ENCODE data around the gene CDK5RAP3.

Gene CDK5RAP3

DNA sequence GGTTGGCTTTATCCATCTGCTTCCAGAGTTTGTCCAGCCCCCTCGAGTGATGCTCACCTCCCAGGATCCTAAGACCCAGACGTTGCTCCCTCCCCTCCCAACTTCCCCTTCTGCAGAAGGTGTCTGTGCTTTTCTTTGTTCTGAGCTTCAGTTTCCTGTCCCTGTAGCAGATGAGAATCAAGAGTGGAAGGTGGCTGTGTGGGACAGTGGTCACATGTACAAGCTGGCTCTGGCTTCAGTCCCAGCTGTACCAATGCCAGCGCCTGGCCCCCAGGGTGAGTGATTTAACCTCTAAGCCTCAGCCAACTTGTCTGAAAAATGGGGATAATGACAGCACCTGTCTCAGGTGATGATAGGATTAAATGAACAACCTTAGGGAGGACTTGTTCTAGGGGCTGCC is 21.0 kb upstream of the CDK5RAP3 start:
- no peak for DNase-seq

DNA sequence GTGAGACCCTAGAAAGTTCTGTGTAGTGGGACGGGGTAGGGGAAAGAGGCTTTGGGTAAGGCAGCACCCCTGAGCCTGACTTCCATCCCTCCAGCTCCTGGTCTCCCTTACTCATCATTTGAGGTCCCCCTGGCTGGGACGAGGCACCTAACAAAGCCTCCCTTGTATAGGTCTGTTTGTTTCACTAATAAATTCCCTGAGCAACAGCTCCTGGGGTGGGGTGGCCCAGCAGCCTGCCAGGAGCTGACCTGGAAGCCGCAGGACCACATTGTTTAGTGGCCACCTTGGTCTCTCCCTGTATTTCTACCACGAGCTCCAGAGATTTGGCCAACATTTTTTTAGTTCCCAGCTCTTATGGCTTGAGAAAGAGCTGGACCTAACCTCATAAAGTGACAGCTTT is 20.5 kb upstream of the CDK5RAP3 start:
- no peak for DNase-seq

DNA sequence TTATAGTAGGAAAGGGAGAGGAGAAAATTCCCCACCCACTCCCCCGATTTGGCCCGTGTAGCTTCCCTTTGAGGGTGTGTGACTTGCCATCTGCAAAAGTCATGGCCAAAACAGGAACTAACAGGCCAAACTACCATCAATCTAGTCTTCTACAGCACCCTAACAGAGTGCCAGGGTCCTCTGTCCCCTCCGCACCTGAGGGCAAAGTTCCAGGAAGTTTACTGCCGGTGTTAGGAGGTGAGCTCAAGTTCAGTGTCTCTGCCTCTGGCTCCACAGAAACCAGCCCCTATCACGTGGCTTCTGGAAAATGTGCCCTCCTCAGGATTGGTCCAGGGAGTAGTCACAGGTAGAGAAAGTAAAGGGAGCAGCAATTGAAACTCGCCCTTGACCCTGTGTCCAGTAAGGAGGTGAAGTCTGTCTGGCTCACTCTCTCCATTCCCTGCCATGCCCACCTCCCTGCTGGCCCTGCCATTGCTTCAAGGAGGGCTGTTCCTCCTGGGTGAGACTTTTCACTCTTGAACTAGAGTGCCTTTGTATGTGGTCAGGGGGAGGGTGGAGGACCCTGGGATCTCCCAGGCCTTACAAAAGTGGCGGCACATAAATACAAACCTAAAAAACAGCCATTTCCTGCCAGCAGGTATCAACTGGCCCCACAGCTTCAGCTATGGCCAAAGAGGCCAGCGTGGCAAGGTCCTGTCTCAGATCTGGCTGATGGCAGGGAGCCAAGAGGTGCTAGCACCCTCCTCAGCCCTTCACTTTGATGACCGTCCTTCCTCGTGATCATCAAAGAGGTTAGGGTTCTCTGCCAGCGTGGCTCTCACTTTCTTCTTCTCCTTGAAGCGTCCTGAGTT is 18.5 kb upstream of the CDK5RAP3 start:
- peak; percentile 84 to 88 (median 84) for DNase-seq

DNA sequence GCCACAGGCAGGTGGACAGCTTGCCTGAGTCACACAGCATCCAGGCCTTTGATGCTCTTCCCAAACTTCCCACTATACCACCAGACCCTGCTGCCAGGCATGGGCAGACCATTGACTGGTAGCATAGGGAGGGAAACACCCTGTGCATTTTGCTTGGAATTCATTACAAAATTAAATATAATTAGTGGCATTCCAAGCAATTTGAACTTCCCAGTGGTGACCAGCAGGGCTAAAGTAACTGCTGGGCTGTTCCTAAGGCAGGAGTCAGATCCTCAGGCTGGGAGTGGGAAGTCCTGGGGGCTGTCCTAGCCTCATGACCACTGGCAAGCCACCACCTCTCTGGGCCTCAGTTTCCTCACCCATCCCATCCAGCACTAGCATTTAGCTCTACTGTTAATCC is 17.0 kb upstream of the CDK5RAP3 start:
- no peak for DNase-seq

DNA sequence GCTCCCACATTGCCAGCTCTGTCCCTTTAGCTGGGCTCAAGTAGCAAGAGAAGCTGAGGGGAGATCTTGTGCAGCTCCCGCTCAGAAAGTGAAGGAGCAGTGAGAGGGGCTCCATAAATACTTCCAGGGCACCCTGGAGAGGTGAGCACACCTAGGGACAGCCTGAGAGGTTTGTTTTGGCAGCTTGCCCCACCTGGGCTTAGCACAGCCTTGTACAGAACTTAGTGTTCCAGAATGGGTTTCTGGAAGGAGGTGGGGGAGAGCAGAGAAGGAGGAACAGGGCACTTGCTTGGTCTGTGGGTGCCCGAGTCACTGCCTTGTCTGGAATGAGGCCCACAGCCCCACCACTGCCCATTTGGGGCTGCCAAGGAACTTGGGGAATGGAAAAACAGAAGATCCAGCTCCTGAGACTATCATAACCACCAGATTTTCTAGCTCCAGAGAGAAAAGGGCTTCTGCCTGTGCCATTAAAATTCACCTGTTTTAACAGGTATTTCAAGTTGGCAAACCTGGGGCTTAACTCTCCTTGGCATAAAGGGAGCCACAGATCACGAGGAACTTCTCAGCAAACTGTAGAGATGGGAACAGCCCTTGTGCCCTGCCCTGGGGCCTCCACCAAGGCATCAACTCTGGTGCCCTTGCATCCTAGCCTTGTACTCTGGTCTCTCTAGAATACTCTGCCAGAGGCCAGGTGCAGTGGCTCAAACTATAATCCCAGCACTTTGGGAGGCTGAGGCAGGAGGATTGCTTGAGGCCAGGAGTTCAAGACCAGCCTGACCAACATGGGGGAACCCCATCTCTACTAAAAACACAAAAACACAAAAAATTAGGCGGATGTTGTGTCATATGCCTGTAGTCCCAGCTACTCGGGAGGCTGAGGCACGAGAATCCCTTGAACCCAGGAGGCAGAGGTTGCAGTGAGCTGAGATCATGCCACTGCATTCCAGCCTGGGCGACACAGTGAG is 15.1 kb upstream of the CDK5RAP3 start:
- DNase-seq = no peak

DNA sequence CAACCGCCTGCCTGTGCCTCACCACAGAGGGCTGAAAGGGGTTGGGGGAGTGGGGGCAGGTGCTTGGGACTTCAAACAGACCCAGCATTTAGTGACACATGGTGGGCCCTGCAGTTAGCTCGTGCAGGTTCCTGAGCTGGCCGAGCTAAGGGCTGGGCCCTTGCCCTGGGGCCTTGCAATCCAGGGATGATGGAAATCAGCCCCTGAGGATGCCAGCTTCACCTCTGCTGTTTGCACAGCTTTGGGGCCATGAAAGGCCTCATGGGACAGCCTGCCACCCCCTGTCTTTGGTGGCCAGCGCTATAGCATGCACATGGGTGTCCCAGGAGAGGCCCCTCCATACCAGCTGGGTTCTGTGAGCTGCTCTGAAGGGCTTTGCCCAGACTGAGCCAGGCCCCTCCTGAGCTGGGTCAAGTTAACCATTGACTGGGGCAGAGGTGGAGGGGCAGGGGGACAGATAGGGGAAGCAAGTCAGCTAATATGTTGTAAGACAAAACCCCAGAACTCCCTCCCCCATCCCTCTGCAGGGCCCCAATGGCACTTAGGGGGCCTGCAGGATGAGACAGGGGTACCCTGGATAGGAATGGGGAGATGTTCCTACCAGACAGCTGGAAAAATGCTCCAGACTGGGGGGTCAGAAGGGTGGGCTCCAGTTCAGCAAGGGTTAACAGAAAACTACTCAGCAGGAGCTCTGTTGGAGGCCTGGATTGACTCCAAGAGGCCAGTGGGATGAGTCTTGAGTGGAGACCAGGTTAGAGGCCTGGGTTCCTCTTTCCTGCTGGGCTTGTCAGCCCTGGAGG is 13.9 kb upstream of the CDK5RAP3 start:
- no peak for DNase-seq

DNA sequence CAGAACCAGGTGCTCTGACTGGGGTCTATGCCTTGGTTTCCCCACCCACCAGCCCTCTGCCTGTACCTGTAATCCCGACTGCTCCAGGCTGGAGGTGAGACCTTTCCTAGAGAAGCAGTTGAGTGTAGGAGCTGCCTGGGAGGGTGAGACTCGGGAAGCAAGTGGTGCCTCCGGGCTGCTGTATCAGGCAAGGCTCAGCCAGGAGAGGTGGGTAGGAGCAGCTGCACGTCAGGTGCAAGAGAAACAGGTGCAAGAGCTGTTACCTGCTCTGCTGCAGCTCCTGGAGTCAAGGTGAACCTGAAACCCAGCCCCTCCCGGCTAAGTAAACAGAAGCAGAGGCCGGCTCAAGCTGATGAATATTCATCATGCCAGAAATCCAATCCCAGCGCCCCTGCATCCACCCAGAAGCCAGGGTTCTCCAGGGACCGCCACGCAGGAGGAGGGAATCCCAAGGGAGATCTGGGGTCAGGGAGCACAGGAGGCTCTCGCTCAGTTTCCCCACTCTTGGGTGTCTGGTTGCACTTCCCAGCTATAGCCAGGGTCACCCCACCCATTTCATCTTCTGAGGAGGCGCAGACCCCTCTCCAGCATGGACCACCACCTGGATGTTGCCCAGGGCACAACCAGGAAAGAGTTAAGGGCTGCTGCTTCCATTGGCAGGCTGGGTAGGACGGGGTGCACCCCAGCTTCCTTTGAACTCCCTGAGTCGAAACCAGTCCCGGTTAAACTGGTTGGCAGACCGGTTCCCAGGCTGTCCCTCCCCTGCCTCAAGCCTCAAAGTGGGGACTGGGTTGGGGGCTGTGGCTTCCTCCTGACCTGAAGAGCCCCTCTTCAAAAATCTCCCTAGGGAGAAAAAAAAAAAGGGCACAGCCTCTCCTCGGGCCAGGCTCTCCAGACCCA is 13.1 kb upstream of the CDK5RAP3 start, which contains the start of gene PRR15L:
Gene PRR15L (minus strand): TSS at position 293 of the 900 bp plus-strand sequence. CDS start 4,649 bp downstream, outside the sequence.
- DNase-seq = no peak

DNA sequence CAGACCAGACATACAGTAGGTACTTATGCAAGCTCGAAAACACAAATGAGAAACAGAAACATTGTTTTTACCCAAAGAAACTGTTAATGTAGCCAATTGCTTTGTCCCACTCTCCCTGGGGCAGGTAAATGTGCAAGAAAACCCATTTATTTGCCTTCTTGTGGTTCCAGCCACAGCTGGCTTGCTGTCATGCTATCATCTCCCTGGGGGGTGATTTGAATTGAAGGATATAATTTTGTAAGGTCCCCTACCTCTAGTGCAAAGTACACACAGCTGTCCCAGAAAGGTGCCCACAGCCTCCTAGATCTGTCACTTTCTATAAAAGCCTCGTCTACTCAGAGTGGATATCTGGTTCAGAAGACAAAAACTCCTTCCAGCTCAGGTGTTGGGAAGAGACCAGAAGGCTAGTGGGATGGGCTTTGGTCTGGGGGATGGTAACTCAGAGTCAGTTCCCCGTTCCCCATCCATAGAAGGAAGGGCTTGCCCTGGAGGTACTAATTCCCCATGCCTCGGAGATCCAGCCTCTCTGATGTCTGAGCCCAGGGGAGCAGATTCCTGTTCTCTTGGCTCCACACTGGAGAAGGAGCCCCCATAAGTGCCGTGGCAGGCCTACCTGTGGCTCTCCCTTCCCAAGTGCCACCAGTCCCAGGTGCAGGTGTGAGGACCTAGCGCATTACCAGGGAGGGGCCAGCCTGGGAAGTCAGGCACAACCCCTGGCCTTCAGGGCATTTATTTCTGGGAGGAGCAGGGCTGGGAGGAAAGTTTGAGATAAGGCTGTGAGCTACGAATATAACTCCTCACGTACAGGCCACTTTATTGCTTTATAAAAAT is 10.9 kb upstream of the CDK5RAP3 start:
- no peak for DNase-seq

DNA sequence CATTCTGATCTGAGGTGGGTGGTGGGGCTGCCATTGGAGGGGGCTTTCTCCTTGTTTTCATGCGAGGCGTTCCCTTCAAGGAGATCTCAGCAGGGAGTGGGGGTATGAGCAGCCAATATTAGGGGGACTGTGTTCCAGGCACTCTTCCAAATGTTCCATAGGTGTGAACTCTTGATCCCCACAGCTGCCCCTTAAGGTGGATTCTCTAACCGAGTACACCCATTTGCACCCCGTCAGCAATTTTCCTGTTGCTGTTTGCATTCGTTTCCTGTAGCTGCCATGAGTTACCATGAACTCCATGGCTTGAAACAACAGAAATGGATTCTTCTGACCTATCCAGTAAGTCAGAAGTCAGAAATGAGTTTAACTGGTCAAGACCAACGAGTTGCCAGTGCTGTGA is 9.5 kb upstream of the CDK5RAP3 start:
- DNase-seq = no peak

DNA sequence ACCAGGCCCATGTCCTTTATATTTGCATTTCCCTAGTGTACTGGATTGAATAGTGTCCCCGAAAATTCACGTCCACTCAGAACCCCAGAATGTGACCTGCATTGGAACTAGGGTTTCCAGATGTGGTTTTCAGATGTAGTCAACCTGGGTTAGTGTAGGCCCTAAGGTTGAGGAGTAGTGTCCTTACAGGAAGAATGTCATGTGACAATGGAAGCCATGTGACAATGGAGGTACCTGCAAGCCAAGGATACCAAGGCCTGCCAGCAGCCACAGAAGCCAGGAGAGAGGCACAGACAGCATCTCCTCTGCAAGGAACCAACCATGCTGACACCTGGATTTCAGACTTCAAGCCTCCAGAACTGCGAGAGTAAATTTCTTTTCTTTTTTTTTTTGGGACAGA is 8.0 kb upstream of the CDK5RAP3 start:
- no peak for DNase-seq

DNA sequence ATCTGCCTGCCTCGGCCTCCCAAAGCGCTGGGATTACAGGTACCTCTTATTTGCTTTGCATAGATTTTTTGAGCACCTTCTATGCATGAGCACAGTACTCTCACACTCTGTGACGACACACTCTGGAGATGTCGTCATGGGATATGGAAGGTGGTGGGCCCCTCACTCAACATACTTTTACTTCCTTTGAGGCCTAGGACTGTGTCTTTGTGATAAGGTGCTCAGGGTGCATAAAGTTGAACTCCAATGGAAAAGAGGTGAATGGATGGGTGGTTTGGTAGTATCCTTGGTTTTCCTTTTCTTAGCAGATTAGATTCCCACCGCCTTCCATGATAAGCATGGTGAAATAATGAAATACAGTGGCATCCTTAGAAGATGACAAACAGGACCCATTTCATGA is 6.1 kb upstream of the CDK5RAP3 start:
- DNase-seq = no peak

DNA sequence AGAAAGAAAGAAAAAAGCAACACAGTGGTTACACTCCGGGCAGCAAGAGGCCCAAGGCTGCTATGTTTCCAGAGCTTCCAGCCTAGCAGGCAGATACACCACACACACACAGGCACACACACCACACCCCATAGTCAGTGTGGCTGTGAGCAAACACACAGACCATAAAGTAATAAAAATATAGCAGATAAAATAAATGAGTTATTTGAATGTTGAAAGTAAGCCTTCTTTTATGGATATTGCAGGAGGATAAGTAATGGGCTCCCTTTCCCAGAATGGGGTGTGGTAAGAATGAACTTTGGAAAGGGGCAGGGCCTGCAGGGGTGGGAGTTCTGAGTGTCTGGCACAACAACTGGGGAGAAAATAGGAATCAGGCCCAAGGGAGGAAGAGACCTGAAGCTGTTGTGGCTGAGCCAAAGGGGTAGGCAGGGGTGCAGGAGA is 4.8 kb upstream of the CDK5RAP3 start:
- no peak for DNase-seq

DNA sequence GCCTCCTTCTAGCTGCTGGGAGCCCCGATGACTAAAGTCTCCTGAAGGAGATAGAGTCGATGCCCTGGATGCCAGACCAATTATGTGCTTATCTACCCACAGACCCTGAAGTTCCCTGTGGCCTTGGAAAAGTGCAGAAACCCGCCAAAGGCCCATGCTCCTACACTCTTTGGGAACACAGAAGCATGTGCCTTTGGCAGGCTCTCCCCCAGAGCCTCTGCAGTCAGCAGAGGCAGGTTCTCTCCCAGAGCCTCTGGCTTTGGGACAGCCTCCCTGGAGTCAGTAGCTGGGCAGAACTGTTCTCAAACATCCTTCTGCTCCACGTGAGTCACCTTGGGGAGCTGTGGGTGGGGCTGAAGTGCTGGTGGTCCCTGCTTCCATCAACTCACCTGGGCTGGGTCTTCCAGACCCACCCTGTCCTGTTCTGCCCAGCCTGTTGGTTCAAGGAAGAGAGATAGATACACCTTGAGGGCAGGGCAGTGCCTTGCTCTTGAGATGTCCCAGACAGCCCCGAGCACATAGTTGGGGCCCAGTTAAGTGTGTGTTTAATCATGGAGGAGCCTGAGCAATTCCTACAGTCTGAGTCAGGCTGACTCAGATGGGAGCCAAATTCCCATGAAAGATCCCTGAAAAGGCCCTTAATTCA is 3.2 kb upstream of the CDK5RAP3 start:
- DNase-seq = peak in 1 of 3 donors; percentile 14

DNA sequence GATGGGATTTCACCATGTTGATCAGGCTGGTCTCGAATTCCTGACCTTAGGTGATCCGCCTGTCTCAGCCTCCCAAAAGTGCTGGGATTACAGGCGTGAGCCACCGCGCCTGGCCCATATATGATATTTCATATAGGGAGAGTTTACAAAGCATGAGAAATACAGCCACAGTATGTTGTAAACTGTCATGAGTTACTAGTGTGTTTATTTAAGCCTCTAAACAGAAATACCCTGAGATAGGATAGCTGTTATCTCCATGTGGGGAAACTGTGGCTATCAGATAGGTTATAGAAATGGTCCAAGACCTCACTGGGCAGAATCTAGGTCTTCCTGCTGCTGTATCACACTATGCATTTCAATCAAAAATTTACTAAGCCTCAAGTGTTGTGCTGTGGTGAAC is 2.1 kb upstream of the CDK5RAP3 start:
- DNase-seq = no peak

DNA sequence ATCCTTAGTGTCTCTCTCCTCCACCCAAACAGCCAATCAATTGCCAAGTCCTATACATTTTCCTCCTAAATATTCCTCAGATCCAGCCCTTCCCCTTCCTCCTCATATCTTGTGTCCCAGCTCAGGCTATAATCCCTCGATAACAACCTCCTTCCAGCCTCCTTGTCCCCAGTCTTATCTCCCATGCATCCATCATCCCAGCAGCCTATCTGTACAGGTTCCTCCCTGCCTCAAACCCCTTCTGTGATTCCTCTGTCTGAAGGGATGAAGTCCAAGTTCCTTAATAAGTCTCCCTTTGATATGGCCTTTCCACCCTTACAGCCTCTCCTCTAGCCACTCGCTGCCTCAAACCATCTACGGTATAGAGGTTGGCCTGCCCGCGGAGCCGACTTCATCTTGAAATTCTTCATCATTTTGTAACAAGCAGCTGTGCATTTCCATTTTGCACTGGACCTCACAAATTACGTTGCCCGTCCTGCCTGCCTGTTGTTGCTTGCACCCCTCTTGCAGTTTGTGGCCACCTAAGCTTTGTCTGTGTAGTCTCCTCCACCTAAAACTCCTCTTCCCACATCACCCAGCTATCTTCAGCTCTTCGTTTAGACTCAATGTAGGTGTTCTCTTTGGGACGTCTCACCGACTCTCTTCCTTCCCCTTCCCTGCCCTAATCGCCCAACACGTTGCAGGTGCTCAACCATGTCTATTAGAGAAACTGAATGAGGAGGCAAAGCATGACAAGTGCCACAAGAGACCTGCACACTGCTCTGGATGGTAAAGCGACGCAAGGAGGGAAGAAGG is 786 bp upstream of the CDK5RAP3 start:
- no peak for DNase-seq

DNA sequence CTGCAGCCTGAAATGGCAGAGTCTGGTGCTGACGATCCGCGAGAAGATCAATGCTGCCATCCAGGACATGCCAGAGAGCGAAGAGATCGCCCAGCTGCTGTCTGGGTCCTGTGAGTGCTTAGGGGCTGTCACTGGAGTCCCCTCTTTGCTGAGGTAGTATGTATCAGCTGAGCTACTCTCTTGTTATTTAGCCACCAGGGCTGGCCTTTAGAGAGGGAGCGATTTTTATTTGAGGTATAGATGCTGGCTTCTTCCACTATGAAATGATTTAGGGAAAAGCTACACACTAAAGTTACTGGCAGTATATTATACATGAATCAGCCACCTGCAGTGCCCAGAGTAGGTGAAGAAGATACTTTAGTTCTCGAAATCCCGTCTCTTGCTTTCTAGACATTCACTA is 2.6 kb downstream of the CDK5RAP3 start:
- DNase-seq = no peak

DNA sequence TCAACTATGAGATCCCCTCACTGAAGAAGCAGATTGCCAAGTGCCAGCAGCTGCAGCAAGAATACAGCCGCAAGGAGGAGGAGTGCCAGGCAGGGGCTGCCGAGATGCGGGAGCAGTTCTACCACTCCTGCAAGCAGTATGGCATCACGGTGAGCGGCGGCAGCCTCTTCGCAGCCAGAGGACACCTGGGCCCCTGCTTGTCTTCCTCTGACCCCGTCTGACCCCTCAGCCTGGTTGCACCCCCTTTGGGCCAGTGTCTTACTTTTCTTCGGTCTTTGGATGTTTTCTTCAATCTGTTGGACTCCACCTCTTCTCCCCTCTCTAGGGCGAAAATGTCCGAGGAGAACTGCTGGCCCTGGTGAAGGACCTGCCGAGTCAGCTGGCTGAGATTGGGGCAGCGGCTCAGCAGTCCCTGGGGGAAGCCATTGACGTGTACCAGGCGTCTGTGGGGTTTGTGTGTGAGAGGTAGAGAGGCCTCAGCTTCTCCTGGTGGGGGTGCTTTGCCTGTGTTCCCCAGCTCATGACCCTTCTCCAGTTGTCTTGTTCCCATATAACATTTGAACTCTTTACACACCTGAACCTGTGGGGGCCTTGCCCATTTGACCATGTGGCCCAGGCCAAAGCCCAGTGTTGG is 4.4 kb downstream of the CDK5RAP3 start:
- DNase-seq = no peak

DNA sequence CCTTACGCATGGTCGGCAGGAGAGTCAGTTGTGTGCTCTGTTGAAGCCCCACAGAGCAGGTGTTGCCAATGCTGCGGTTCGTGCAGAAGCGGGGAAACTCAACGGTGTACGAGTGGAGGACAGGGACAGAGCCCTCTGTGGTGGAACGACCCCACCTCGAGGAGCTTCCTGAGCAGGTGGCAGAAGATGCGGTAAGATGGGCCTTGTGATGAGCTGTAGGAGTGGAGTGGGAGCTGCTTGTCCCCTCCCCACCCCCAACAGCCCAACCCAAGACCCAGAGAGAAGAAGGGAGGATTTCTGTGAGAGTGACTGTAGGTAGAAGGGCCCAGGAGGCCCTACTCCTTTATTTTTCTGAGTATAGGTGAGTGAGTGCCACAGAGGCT is 4.9 kb downstream of the CDK5RAP3 start:
- DNase-seq = no peak

DNA sequence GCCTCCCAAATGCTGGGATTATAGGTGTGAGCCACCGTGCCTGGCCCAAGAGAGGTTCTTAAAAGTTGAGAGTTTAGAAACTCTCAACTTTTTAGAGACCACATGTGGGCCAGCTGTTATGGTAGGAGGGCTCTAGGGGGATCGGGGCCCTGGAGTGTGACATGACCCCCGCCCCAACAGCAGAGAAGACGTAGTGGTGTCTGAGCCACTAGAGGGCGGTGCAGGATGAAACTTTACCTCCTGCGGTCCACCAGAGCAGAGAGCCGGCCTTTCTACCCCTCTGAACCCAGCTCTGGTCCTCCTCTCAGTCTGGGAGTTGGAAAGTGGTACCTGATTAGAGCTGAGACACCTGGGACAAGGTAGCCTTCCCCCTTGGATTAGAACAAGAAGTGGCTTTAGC is 7.4 kb downstream of the CDK5RAP3 start:
- DNase-seq = peak; percentile 72 to 84 (median 81)
